Prostate gland (tissue), 2 donors: ENCODE results near the gene FITM2. TPM values are rescaled to one million over a fixed set of nuclear protein-coding genes. Genes with fewer than 3 reads are reported as not detected.

Experiments used
- DNase-seq: peaks from one replicate; pipeline ENCODE4 v3.0.0-alpha.2; 2019; ENCODE audit warnings: low spot score
- H3K27ac ChIP-seq, 2 donors: fragments of 200-600 bp; sonication (generic); 2 replicates each; pipeline ENCODE4 v1.5.1; 2017 to 2019
- H3K27me3 ChIP-seq: fragments of 200-600 bp; sonication (generic); replicated peaks from 2 replicates; pipeline ENCODE4 v1.5.1; 2019; ENCODE audit not compliant: insufficient read depth
- H3K36me3 ChIP-seq, 2 donors: fragments of 200-600 bp; sonication (generic); 1 replicate in 1 of 2; 2 replicates in 1 of 2; pipeline versions ENCODE4 v1.5.1 to v1.8.1; 2017 to 2019
- H3K4me1 ChIP-seq: fragments of 200-600 bp; sonication (generic); replicated peaks from 2 replicates; pipeline ENCODE4 v1.5.1; 2019
- H3K4me3 ChIP-seq, 2 donors: fragments of 200-600 bp; sonication (generic); 2 replicates each; pipeline ENCODE4 v1.5.1; 2017 to 2019
- H3K9me3 ChIP-seq: fragments of 200-600 bp; sonication (generic); 2 replicates; pipeline ENCODE4 v1.5.1; 2017
- POLR2A ChIP-seq: fragments of 450-650 bp; IDR thresholded peaks from one replicate; pipeline ENCODE4 v1.6.1; 2016; ENCODE audit warnings: antibody characterized with exemption, mild to moderate bottlenecking
- POLR2AphosphoS5 ChIP-seq: sonication (generic); formaldehyde crosslinking; IDR thresholded peaks from one replicate; pipeline ENCODE4 v1.6.1; 2017; ENCODE audit warnings: antibody characterized with exemption
- WGBS: methylation state at CpG from one replicate; pipeline ENCODE4 v1.1.5; 2018; 5-methylcytosine and 5-hydroxymethylcytosine counted together
- intact Hi-C: fragments of 100-400 bp; cut with DNase I; formaldehyde crosslinking; loops from one replicate; pipeline ENCODE4 v1.14.2; 2022
- total RNA-seq, 2 donors: library from RNA; depleted of rRNA; stranded (reverse); fragments of >200 nt; gene quantifications; one replicate each; pipeline ENCODE4 v1.1.0, GENCODE V29; 2016
- TF ChIP-seq, protein P1 (sequence below), 4 experiments: fragments of 200-600 bp in 2 of 4; fragments of 450-650 bp in 2 of 4; sonication (generic) in 2 of 4; IDR thresholded peaks; 1 replicate in 3 of 4; 2 replicates in 1 of 4; pipeline ENCODE4 v1.5.1; 2016 to 2019; ENCODE audit warnings: antibody characterized with exemption in 4 of 4, mild to moderate bottlenecking in 2 of 4, moderate library complexity in 2 of 4

FITM2 gene
- total RNA-seq, 2 donors from 2014 or later = 11.6 to 24.2 TPM

DNA sequence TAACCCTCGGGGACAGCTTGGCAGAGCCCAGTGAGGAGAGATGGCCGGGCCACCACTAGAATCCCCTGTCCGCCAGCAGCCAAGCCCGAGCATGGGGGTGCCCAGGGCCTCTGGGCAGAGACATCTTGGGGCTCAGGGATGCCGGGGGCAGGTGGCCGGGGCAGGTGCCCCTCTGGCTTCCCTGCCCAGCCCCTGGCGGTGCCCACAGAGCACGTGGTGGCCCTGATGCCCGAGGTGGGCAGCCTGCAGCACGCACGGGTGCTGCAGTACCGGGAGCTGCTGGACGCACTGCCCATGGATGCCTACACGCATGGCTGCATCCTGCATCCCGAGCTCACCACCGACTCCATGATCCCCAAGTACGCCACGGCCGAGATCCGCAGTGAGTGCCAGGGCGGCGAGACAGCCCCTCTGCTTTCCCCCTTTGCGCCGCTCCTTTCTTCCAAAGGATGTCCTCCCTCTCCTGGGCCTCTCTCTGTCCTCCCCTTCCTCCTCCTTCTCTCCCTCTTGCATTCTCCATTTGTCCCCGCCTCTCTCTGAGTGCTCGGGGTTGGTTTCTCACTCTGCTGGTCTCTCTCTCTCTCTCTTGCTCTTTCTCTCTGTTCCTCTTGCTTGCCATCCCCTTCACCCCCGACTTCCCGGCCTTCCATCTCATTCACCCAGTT lies 52.6 kb downstream of the FITM2 start:
- 82% methylated on average over 20 of the region's 28 CpGs for WGBS
- no peak for DNase-seq
- no peak overlapping the region for H3K4me3 ChIP-seq
- H3K4me1 ChIP-seq = no peaks in the 10 kb centered on the region
- H3K36me3 ChIP-seq = no peaks in the 10 kb centered on the region
- H3K27me3 ChIP-seq = no peaks in the 10 kb centered on the region
- no peak overlapping the region for H3K27ac ChIP-seq
- intact Hi-C loops = no loop called here
- no peaks in the 10 kb centered on the region for H3K9me3 ChIP-seq
- no peak for TF ChIP-seq POLR2AphosphoS5
- TF ChIP-seq POLR2A = no peak
- TF ChIP-seq, protein P1, sequence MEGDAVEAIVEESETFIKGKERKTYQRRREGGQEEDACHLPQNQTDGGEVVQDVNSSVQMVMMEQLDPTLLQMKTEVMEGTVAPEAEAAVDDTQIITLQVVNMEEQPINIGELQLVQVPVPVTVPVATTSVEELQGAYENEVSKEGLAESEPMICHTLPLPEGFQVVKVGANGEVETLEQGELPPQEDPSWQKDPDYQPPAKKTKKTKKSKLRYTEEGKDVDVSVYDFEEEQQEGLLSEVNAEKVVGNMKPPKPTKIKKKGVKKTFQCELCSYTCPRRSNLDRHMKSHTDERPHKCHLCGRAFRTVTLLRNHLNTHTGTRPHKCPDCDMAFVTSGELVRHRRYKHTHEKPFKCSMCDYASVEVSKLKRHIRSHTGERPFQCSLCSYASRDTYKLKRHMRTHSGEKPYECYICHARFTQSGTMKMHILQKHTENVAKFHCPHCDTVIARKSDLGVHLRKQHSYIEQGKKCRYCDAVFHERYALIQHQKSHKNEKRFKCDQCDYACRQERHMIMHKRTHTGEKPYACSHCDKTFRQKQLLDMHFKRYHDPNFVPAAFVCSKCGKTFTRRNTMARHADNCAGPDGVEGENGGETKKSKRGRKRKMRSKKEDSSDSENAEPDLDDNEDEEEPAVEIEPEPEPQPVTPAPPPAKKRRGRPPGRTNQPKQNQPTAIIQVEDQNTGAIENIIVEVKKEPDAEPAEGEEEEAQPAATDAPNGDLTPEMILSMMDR (IDR thresholded peaks at IDR 0.05) = no peak

DNA sequence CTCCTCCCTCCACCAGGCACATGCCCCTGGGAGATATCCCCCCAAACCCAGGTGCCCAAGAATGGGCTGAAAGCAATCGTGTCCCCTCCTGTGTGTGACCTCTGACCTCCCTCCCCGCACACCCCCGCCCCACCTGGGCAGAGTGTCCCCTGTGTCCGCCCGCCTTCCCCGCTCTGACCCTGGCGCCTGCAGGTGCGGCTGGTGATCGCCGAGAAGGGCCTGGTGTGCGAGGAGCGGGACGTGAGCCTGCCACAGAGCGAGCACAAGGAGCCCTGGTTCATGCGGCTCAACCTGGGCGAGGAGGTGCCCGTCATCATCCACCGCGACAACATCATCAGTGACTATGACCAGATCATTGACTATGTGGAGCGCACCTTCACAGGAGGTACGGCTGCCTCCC lies 54.0 kb downstream of the FITM2 start:
- Histone ChIP-seq H3K27ac (no peak overlapping the region), H3K9me3 (no peaks in the 10 kb centered on the region), H3K36me3 (no peaks in the 10 kb centered on the region), H3K27me3 (no peaks in the 10 kb centered on the region), H3K4me3 (no peak overlapping the region), H3K4me1 (no peaks in the 10 kb centered on the region)
- intact Hi-C loops = no loop called here
- DNase-seq = no peak
- 86% methylated on average over 13 of the region's 21 CpGs for WGBS
- TF ChIP-seq POLR2A = no peak
- TF ChIP-seq POLR2AphosphoS5 = no peak
- TF ChIP-seq, protein P1 (IDR thresholded peaks at IDR 0.05) = no peak

DNA sequence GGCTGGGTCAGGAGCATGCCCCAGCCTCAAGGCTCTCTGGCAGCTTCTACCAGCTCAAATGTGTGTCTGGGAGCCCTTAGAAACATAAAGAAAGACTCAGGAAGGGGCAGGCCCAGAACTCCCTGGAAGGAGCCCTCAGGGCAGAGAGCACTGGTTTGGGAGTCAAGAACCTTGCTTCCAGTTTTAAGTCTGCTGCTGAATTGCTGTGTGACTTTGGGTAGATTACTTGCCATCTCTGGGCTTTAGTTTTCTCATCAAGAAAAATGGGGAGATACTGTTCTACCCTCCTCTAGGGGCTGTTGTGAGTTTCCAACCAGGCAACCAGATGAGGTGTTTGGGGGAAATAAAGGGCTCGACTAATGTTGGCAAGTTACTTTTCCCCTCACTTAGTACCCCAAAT lies 55.1 kb downstream of the FITM2 start:
- Histone ChIP-seq H3K4me3 (no peak overlapping the region), H3K36me3 (no peaks in the 10 kb centered on the region), H3K27ac (no peak overlapping the region), H3K27me3 (no peaks in the 10 kb centered on the region), H3K9me3 (no peaks in the 10 kb centered on the region), H3K4me1 (no peaks in the 10 kb centered on the region)
- TF ChIP-seq POLR2A (no peak), POLR2AphosphoS5 (no peak)
- TF ChIP-seq, protein P1 (IDR thresholded peaks at IDR 0.05) = no peak
- intact Hi-C loops = no loop called here
- 100% methylated on average over 1 of the region's 1 CpG for WGBS
- no peak for DNase-seq

DNA sequence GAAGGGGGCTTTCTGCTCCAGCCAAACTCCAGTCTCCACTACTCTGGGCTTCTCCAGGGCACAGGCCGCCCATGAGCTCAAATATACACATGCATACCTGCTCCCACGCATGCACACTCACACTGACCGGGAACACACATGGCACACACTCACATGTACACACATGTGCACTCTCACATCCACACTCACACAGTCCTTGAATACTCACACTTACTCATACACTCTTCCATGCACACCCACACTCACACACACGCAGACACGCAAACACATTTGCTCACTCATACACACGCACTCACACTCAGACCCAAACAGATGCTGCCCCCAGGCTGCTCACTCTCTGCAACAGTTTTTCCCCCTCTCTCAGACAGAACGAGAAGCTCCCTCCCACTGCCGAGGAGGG lies 56.9 kb downstream of the FITM2 start:
- no peak for DNase-seq
- Histone ChIP-seq H3K27me3 (no peaks in the 10 kb centered on the region), H3K36me3 (no peaks in the 10 kb centered on the region), H3K4me3 (no peak overlapping the region), H3K27ac (no peak overlapping the region), H3K4me1 (no peaks in the 10 kb centered on the region), H3K9me3 (no peaks in the 10 kb centered on the region)
- TF ChIP-seq POLR2AphosphoS5 (no peak), POLR2A (no peak)
- TF ChIP-seq, protein P1 (IDR thresholded peaks at IDR 0.05) = no peak
- intact Hi-C loops = no loop called here
- WGBS = 80% methylated on average over 8 of the region's 8 CpGs

DNA sequence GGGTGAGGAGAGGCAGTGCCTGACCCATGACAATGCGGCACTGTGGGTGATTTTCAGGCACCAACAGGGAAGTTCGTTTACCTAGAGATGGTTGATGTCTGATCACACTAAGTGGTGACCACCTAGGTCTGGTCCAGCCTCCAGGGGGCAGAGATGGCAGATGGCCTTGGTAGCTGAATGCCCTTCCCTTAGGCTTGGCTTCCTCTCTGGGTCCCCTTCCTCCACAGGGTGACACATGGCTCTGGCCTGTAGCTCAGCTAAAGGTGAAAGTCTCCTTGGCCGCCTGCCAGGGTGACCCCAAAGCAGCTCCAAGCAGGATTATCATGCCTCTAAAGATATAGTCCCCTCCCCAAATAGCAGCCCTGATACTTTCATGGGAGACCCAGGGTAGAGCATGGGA lies 57.5 kb downstream of the FITM2 start:
- 69% methylated on average over 3 of the region's 3 CpGs for WGBS
- H3K27me3 ChIP-seq = no peaks in the 10 kb centered on the region
- TF ChIP-seq POLR2AphosphoS5 (no peak), POLR2A (no peak)
- TF ChIP-seq, protein P1 (IDR thresholded peaks at IDR 0.05) = no peak
- no peaks in the 10 kb centered on the region for H3K36me3 ChIP-seq
- H3K27ac ChIP-seq = no peak overlapping the region
- intact Hi-C loops = no loop called here
- H3K9me3 ChIP-seq = no peaks in the 10 kb centered on the region
- H3K4me1 ChIP-seq = no peaks in the 10 kb centered on the region
- H3K4me3 ChIP-seq = no peak overlapping the region
- DNase-seq = no peak
